OCI-LY3 (cell line): Measurements from ENCODE around the gene CA14.

Source experiments
- EZH2phosphoT487 ChIP-seq: fragments of 200-600 bp; shearing (Covaris generic); IDR thresholded peaks from 2 replicates; pipeline ENCODE4 v1.6.1; 2018; ENCODE audit warnings: antibody characterized with exemption, mixed run types, low read depth
- TF ChIP-seq, protein P1 (sequence below): fragments of 200-600, 300-600 bp; sonication (generic); IDR thresholded peaks from 2 replicates; pipeline ENCODE4 v1.5.1; 2014; ENCODE audit warnings: antibody characterized with exemption, low read length, low read depth

DNA sequence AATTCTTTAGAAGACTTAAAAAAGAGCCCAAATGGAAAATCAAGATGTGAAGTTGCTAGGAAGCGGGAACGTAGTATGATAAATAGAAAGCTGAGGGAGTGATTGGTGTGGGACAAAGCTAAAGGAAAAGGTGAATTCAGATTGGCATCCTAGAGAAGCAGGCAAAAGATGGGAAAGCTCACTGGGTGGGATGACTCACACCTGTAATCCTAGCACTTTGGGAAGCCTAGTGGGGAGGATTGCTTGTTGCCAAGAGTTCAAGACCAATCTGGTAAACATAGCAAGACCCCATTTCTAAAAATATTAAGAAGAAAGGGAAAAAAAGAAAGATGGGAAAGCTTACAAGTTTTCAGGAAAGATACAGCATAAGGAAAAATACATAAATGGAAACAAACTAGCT is 37.9 kb downstream of the CA14 start:
- TF ChIP-seq, protein P1, sequence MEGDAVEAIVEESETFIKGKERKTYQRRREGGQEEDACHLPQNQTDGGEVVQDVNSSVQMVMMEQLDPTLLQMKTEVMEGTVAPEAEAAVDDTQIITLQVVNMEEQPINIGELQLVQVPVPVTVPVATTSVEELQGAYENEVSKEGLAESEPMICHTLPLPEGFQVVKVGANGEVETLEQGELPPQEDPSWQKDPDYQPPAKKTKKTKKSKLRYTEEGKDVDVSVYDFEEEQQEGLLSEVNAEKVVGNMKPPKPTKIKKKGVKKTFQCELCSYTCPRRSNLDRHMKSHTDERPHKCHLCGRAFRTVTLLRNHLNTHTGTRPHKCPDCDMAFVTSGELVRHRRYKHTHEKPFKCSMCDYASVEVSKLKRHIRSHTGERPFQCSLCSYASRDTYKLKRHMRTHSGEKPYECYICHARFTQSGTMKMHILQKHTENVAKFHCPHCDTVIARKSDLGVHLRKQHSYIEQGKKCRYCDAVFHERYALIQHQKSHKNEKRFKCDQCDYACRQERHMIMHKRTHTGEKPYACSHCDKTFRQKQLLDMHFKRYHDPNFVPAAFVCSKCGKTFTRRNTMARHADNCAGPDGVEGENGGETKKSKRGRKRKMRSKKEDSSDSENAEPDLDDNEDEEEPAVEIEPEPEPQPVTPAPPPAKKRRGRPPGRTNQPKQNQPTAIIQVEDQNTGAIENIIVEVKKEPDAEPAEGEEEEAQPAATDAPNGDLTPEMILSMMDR, result no peak
- no peak for TF ChIP-seq EZH2phosphoT487
